GM18951 (cell line): Measurements from ENCODE around the gene MORN1.

Source experiments
- POLR2A ChIP-seq: IDR thresholded peaks from 4 replicates; pipeline ENCODE4 v1.6.1; 2011; ENCODE audit warnings: mild to moderate bottlenecking; ENCODE audit not compliant: insufficient read length, insufficient read depth; ENCODE audit errors: extremely low read depth
- in situ Hi-C: fragments of 300-500 bp; cut with MboI; formaldehyde crosslinking; loops from one replicate; pipeline ENCODE4 v1.12.0; 2022; ENCODE audit warnings: low sequenced_read_pairs, mixed read lengths, inconsistent platforms; ENCODE audit not compliant: unreplicated experiment

MORN1 gene

GRCh38 chr1:2294033-2294724, 97.2 kb downstream of the MORN1 start:
- in situ Hi-C loops, result no loop called here
- no peak for TF ChIP-seq POLR2A

DNA sequence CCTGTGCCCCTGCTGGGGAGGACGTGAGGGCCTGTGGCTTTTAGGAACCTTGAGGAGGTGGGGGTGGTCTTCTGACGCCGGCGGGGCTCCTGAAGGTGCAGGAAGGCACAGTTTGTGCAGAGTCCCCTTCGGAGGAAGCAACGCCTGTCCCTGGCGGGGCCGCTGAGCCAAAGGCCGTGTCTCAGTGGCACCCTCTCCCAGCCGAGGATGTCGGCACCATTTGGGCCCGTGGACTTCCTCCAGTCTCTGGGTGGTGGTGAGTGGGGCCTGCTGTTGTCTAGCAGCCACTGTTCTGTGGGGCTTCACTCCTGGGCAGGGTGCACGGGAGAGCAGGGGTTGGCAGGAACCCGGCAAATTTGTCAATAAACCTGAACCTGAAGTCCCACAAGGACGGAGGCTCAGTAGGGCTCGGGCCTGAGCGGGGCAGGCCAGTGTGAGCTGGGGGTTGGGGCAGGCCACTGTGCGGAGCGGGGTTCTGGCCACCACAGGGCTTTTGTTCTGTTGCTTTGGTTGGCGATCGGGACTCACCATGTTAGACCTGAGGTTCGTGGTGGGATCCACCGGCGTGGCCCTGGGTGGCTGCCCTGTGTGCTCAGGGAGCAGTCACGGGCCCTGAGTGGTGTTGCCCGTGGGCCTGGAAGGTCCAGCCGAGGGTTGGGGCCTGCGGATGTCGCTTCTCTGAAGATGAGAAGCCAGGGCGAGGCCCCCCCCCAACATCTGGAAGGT, 98.5 kb downstream of the MORN1 start:
- in situ Hi-C loops, result no loop called here
- TF ChIP-seq POLR2A, result no peak

- no peak for TF ChIP-seq POLR2A
- in situ Hi-C loops, result no loop called here
Measured at GRCh38 chr1:2291577-2291976, 99.8 kb downstream of the MORN1 start.

DNA sequence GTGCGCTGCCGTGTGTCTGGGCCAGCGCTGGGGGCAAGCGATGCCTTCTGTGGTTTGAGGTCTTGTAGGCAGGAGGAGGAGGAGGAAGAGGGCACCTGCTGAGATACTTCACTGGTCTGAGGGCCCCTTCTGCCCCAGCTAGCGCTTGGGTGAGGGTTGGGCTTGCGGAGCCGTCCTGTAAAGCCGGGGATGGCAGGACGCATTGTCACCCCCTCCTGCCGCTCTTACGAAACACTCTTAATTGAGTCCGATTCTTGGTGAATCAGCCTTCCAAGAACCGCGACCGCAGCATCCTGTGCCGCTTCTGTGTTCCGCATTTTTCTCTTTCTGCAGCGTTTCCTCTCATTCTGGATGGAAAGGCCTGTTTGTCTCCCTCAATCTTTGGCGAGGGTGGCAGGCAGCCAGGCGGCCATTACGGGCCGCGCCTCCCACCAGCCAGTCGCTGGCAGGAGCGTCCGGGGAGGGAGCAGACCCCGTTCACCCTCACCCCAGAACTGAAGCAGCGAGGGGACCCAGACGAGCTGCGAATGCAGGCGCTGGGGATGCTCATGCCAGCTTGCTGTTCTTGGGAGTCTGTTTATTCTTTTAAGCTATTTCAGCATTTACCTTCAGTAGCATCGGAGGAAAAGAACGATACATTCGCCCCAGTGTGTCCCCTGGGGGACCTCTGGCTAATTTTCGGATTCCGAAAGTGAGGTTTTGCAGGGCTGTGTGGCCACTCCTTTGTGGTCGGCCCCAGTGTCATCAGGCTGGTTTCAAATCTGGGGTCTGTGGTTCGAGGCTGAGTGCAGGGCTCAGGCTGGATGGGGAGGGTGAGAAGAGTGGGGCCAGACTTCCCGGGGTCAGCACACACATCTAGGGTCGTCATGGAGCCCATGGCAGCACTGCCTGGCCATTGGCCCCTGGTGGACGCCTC, 100.5 kb downstream of the MORN1 start:
- in situ Hi-C loops, result no loop called here

GRCh38 chr1:2290171-2290578, 101.2 kb downstream of the MORN1 start:
- no peak for TF ChIP-seq POLR2A
- in situ Hi-C loops, result no loop called here

More for the DNA sequence above, 100.5 kb downstream of the MORN1 start:
- TF ChIP-seq POLR2A, result no peak

- in situ Hi-C loops, result no loop called here
- no peak for TF ChIP-seq POLR2A
Measured at GRCh38 chr1:2289607-2290006, 101.7 kb downstream of the MORN1 start.

DNA sequence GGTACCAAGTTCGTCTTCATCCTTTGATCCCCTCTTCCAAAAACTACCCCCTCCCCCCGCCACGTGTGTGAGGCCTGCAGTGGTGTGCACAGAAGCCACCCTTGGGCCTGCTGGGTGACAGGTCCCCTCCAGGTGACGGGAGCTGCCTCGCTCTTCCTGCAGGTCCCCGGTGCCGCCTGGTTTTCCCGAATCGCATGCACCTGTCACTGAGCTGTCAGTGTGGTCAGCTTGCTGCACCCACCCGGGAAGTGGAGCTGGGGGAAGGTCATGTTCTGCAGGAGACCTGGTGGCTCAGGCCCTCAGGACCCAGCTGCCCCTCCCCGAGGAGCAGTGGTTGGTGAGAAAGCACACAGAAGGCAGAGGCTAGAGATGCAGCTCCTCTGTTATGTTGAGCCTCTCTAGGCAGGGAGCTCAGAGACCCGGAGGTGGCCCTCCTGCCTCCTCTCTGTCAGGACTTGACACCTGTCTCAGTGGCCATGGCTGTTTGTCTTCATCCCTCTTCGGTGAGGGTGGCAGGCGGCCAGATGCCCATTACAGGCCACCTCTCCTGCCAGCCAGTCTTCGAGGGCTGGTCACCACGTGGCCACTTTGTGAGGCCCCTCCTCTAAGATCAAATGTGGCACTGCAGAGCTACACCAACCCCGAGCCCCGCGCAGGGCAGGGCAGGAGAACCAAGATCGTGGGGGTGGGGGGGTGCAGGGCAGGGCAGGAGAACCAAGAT, 102.4 kb downstream of the MORN1 start:
- no peak for TF ChIP-seq POLR2A
- in situ Hi-C loops, result no loop called here

DNA sequence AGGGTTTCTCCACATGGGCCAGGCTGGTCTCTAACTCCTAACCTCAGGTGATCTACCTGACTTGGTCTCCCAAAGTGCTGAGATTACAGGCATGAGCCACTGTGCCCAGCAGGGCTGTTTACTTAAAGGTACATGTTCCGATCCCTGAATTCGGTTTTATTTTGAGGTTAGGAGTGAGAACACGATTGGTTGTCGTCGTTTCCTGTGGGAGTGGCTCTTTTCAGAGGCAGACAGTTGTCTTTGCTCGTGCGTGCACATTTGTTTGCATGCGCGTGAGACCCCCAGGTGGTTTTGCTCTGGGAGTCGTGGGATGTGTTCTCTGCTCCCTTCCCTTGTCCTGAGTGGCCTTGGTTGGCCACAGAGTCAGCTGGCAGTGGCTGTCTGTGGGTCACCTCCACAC, 103.0 kb downstream of the MORN1 start:
- TF ChIP-seq POLR2A, result no peak
- in situ Hi-C loops, result no loop called here

GRCh38 chr1:2287649-2288048, 103.7 kb downstream of the MORN1 start:
- in situ Hi-C loops, result no loop called here
- no peak for TF ChIP-seq POLR2A

DNA sequence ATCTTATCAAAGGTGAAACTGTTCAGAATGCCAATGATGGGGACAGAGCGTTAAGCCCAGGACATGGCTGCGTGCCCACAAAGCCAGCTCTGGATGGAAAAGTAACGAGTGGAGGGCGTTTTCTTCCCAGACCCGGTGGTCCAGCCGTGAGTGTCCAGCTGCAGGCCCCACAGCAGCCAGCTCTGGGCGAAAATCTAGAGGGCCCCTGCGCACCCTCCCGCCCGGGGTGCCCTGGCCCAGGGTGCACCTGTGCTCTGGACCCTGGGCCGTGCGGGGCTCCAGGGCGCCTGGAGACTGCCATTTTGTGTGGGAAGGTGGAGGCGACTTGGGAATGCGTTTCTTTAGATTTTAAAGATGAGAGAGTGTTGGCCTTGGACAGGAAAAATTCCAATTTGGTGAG, 104.4 kb downstream of the MORN1 start:
- in situ Hi-C loops, result no loop called here
- TF ChIP-seq POLR2A, result no peak

DNA sequence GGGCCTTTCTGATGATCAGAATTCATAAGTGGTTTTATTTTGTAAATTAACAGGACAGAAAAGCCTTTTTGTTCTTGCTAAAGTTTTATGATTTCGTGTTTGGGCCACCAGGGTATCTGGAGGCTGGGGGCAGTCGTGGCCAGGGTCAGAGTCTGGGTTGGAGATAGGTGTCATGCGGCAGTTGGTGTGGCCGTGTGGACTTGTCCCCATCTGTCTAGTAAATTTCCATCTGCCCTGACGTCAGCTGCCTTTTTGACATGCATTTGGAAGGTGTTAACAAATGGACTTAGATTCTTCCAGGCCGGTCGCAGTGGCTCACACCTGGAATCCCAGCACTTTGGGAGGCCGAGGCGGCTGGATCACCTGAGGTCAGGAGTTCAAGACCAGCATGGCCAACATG, 106.4 kb downstream of the MORN1 start:
- no peak for TF ChIP-seq POLR2A
- in situ Hi-C loops, result no loop called here

- in situ Hi-C loops, result no loop called here
- no peak for TF ChIP-seq POLR2A
Measured at GRCh38 chr1:2283991-2284895, 107.1 kb downstream of the MORN1 start.
